ENCODE measurements around the gene RAMP2.

RAMP2 gene

DNA sequence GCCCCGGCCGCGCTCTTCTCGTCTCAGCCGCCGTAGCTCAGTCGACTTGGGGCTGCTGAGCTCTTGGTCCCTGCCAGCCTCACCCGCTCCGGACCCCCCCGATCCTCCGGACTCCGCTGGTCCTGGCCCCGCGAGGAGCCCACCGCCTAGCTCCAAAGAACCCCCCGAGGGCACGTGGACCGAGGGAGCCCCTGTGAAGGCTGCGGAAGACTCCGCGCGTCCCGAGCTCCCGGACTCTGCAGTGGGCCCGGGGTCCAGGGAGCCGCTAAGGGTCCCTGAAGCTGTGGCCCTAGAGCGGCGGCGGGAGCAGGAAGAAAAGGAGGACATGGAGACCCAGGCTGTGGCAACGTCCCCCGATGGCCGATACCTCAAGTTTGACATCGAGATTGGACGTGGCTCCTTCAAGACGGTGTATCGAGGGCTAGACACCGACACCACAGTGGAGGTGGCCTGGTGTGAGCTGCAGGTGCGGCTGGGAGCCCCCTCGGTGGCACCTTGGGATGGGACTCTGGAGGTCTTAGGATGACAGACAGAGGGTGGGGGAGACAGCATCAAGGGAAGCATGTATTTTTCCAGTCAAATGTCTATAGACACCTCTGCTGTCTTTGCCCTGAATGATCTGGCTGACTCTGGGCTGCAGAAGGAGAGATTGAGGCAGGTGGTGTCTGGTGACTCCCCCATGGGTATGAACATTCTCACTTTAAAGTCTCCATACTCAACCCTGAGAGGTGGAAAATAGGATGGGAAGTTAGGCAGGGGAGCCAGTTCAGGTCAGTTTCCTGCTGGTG is 20.0 kb downstream of the RAMP2 start:
- Mint-ChIP-seq H3K9me3 (no peaks in the 10 kb centered on the region), H3K27ac (no peak overlapping the region), H3K4me1 (peaks cover 51% of the 10 kb centered on the region), H3K4me3 (peak overlapping the region in 1 of 2 donors; percentile 36), H3K27me3 (peaks cover 66% of the 10 kb centered on the region)
- no peak for DNase-seq
- peak; percentile 26 for ATAC-seq

DNA sequence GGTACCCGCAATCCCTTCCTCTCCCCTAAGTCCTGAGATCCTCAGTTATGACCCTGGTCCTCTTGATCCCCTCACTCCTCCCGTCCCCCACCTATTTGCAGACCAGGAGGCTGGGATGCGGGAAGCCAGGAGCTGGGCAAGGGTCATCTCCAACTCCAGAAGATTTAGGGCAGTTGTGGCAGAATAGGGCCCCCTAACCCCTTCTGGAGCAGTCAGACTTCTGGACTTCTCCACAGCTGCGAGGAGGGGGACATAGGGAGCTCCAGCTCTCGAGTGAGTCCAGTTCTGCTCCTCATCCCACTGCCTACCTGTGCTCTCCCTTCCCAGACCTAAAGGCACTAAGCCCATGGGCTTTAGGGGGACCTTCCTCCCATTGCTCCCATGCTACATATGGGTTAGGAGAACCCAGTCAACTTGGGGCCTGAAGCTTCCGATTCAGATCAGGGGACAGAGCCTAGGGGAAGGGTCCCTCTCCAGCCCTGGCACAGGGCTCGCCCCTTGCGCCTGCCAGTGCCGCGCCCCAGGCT is 20.7 kb downstream of the RAMP2 start:
- H3K27ac Mint-ChIP-seq = no peak overlapping the region
- no peaks in the 10 kb centered on the region for H3K9me3 Mint-ChIP-seq
- H3K4me3 Mint-ChIP-seq = no peak overlapping the region
- peaks cover 52% of the 10 kb centered on the region for H3K4me1 Mint-ChIP-seq
- DNase-seq = no peak
- H3K27me3 Mint-ChIP-seq = peaks cover 69% of the 10 kb centered on the region
- ATAC-seq = no peak

- ATAC-seq (no peak), DNase-seq (no peak)
- H3K27ac Mint-ChIP-seq = peak overlapping the region in 1 of 2 donors; percentile 23
- no peak overlapping the region for H3K4me3 Mint-ChIP-seq
- H3K9me3 Mint-ChIP-seq = no peaks in the 10 kb centered on the region
- H3K4me1 Mint-ChIP-seq = peaks cover 52% of the 10 kb centered on the region
- peaks cover 74% of the 10 kb centered on the region for H3K27me3 Mint-ChIP-seq
Measured at GRCh38 chr17:42782166-42783061, 21.4 kb downstream of the RAMP2 start.

DNA sequence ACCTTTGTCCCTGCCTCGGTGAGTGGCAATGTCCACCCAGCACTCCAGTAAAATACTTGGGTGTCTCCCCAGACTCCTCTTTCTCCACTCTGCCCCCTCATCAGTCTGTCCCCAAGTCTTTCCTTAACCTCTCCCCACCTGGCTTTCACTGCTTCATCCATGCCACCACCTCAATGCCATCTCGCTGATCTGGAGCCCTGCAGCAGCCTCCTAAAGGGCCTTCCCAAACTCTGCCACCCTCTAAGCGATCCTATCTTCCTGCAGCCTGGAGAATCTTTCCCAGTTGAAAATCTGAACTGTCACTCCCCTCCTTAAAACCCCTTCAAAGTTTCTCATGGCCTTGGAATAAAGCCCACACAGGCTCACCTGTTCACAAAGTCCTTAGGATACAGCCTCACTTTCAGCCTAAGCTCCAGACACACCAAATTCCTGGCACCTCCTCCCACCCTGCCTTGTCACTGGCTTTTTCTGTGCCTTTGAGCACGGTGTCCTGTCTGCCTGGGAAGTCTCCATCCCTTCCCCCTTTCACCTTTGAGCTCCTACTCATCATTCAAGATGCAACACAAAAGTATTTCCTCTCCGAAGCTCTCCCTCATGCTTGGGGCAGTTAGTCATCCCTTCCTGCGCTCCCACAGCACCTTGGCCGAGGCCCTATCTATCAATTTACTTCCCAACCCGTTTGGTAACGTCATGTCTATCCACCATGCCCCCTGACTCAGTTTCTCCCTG is 22.2 kb downstream of the RAMP2 start:
- ATAC-seq (no peak), DNase-seq (no peak)
- peak overlapping the region in 1 of 2 donors; percentile 16 for H3K4me3 Mint-ChIP-seq
- peaks cover 52% of the 10 kb centered on the region for H3K4me1 Mint-ChIP-seq
- peaks cover 82% of the 10 kb centered on the region for H3K27me3 Mint-ChIP-seq
- no peak overlapping the region for H3K27ac Mint-ChIP-seq
- H3K9me3 Mint-ChIP-seq = no peaks in the 10 kb centered on the region

- H3K27ac Mint-ChIP-seq = no peak overlapping the region
- peaks cover 52% of the 10 kb centered on the region for H3K4me1 Mint-ChIP-seq
- H3K27me3 Mint-ChIP-seq = peaks cover 88% of the 10 kb centered on the region
- H3K9me3 Mint-ChIP-seq = no peaks in the 10 kb centered on the region
- H3K4me3 Mint-ChIP-seq = peak overlapping the region in 1 of 2 donors; percentile 16
- DNase-seq = no peak
- ATAC-seq = no peak
Measured at GRCh38 chr17:42783791-42784138, 22.7 kb downstream of the RAMP2 start.

DNA sequence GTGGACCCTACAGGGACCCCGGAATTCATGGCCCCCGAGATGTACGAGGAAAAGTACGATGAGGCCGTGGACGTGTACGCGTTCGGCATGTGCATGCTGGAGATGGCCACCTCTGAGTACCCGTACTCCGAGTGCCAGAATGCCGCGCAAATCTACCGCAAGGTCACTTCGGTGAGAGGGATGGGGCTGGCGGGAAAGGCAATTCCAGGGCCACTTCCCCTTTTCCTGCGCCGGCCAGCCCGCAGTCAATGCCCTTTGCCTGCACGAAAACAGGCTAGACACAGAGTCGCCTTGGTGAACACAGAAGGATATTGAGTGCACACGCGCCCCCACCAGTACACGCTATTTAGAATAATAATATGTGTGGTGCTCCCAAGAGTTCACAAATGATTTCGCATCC is 23.4 kb downstream of the RAMP2 start:
- ATAC-seq (no peak), DNase-seq (no peak)
- Mint-ChIP-seq H3K9me3 (no peaks in the 10 kb centered on the region), H3K4me3 (no peak overlapping the region), H3K27ac (no peak overlapping the region), H3K27me3 (peaks cover 91% of the 10 kb centered on the region), H3K4me1 (peaks cover 47% of the 10 kb centered on the region)

- peaks cover 85% of the 10 kb centered on the region for H3K27me3 Mint-ChIP-seq
- peaks cover 41% of the 10 kb centered on the region for H3K4me1 Mint-ChIP-seq
- ATAC-seq (no peak), DNase-seq (no peak)
- no peak overlapping the region for H3K27ac Mint-ChIP-seq
- peak overlapping the region in 1 of 2 donors; percentile 36 for H3K4me3 Mint-ChIP-seq
- H3K9me3 Mint-ChIP-seq = no peaks in the 10 kb centered on the region
Measured at GRCh38 chr17:42784811-42785592, 24.0 kb downstream of the RAMP2 start.

DNA sequence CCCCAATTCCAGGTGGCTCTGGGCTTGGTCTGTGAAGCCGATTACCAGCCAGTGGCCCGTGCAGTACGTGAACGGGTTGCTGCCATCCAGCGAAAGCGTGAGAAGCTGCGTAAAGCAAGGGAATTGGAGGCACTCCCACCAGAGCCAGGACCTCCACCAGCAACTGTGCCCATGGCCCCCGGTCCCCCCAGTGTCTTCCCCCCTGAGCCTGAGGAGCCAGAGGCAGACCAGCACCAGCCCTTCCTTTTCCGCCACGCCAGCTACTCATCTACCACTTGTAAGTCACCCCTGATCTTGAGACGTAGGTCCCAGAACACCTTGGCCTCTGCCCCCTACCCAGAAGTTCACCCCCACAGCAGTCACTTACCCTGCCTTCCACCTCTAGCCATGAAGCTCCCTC is 26.2 kb downstream of the RAMP2 start:
- ATAC-seq (no peak), DNase-seq (no peak)
- no peak overlapping the region for H3K4me3 Mint-ChIP-seq
- H3K4me1 Mint-ChIP-seq = peaks cover 31% of the 10 kb centered on the region
- H3K27me3 Mint-ChIP-seq = peaks cover 63% of the 10 kb centered on the region
- no peak overlapping the region for H3K27ac Mint-ChIP-seq
- H3K9me3 Mint-ChIP-seq = no peaks in the 10 kb centered on the region

DNA sequence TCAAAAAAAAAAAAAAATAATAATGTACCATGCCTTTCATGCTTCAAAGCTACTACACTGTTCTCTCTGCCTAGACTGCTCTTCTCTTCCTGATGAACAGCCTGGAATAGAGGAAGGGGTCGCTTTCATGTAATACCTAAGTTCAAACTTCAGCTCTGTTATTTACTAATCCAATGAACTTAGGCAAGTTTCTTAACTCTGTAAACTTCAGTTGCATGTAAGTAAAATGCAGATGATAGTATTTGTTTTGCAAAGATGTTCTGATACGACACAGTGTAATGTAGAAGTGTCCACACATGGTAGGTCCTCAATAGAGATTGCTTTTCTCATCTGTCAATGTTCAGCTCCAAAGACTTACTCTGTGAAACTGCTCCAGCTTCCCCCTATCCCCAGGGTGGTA is 30.9 kb downstream of the RAMP2 start:
- no peak overlapping the region for H3K27ac Mint-ChIP-seq
- ATAC-seq (no peak), DNase-seq (no peak)
- H3K9me3 Mint-ChIP-seq = no peaks in the 10 kb centered on the region
- peaks cover 15% of the 10 kb centered on the region for H3K4me1 Mint-ChIP-seq
- H3K27me3 Mint-ChIP-seq = peaks cover 22% of the 10 kb centered on the region
- no peak overlapping the region for H3K4me3 Mint-ChIP-seq

- Mint-ChIP-seq H3K9me3 (no peaks in the 10 kb centered on the region), H3K27ac (no peak overlapping the region), H3K4me3 (no peak overlapping the region), H3K4me1 (peaks cover 21% of the 10 kb centered on the region), H3K27me3 (peaks cover 16% of the 10 kb centered on the region)
- no peak for DNase-seq
- ATAC-seq = no peak
Measured at GRCh38 chr17:42792545-42792944, 31.5 kb downstream of the RAMP2 start.

GRCh38 chr17:42795061-42795460 is 34.0 kb downstream of the RAMP2 start:
- no peak for DNase-seq
- Mint-ChIP-seq H3K4me1 (peaks cover 32% of the 10 kb centered on the region), H3K9me3 (peaks cover 4 to 6% of the 10 kb centered on the region in 2 donors), H3K4me3 (no peak overlapping the region), H3K27me3 (no peaks in the 10 kb centered on the region), H3K27ac (no peak overlapping the region)
- no peak for ATAC-seq

DNA sequence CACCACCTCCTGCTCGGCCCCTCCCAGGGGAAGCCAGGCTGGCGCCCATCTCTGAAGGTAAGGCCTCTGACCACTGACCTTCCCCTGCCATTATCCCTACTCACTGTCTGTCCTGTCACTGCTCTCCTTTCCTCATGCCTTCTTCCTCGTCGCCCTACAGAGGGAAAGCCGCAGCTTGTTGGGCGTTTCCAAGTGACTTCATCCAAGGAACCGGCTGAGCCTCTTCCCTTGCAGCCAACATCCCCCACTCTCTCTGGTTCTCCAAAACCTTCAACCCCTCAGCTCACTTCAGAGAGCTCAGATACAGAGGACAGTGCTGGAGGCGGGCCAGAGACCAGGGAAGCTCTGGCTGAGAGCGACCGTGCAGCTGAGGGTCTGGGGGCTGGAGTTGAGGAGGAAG is 34.4 kb downstream of the RAMP2 start:
- peaks cover 32% of the 10 kb centered on the region for H3K4me1 Mint-ChIP-seq
- no peak overlapping the region for H3K27ac Mint-ChIP-seq
- peaks cover 4 to 6% of the 10 kb centered on the region in 2 donors for H3K9me3 Mint-ChIP-seq
- no peaks in the 10 kb centered on the region for H3K27me3 Mint-ChIP-seq
- no peak overlapping the region for H3K4me3 Mint-ChIP-seq
- no peak for ATAC-seq
- DNase-seq = no peak

GRCh38 chr17:42796066-42796758 is 35.2 kb downstream of the RAMP2 start:
- peaks cover 4 to 6% of the 10 kb centered on the region in 2 donors for H3K9me3 Mint-ChIP-seq
- DNase-seq = no peak
- H3K4me3 Mint-ChIP-seq = no peak overlapping the region
- no peak overlapping the region for H3K27ac Mint-ChIP-seq
- H3K4me1 Mint-ChIP-seq = peaks cover 32% of the 10 kb centered on the region
- no peak for ATAC-seq
- no peaks in the 10 kb centered on the region for H3K27me3 Mint-ChIP-seq
